Testis (tissue), 3 donors: ENCODE data around the gene FAM234B. TPM values are rescaled to one million over a fixed set of nuclear protein-coding genes. Genes with fewer than 3 reads are reported as not detected.

Source experiments
- DNase-seq: peaks from one replicate; pipeline ENCODE4 v3.0.0-alpha.2; 2019
- H3K27ac ChIP-seq, 2 donors: fragments of 200-600 bp; sonication (generic); one replicate each; pipeline ENCODE4 v1.5.1; 2019
- H3K27me3 ChIP-seq: fragments of 200-600 bp; sonication (generic); one replicate; pipeline ENCODE4 v1.5.1; 2019
- H3K36me3 ChIP-seq: fragments of 200-600 bp; sonication (generic); one replicate; pipeline ENCODE4 v1.5.1; 2017; ENCODE audit warnings: low read depth; ENCODE audit errors: missing control alignments
- H3K4me1 ChIP-seq: fragments of 200-600 bp; sonication (generic); one replicate; pipeline ENCODE4 v1.5.1; 2019
- H3K4me3 ChIP-seq, 2 donors: fragments of 200-600 bp; sonication (generic); one replicate each; pipeline ENCODE4 v1.5.1; 2017 to 2019
- H3K9me3 ChIP-seq: fragments of 200-600 bp; sonication (generic); one replicate; pipeline ENCODE4 v1.5.1; 2017
- CTCF ChIP-seq, 3 experiments: fragments of 450-650 bp in 2 of 3; fragments of 200-600 bp in 1 of 3; sonication (generic) in 1 of 3; IDR thresholded peaks; one replicate each; pipeline ENCODE4 v1.5.1; 2016 to 2019; ENCODE audit warnings: antibody characterized with exemption in 3 of 3, mild to moderate bottlenecking in 2 of 3, moderate library complexity in 1 of 3
- POLR2A ChIP-seq: fragments of 450-650 bp; IDR thresholded peaks from one replicate; pipeline ENCODE4 v1.6.1; 2017; ENCODE audit warnings: antibody characterized with exemption, mild to moderate bottlenecking, moderate library complexity
- WGBS, 2 donors: methylation state at CpG; one replicate each; pipeline ENCODE4 v1.1.5; 2018; 5-methylcytosine and 5-hydroxymethylcytosine counted together
- intact Hi-C: fragments of 100-400 bp; cut with DNase I; formaldehyde crosslinking; loops from one replicate; pipeline ENCODE4 v1.15.1; 2023; ENCODE audit warnings: low total_unique reads
- polyA plus RNA-seq: library from polyadenylated mRNA; stranded (reverse); fragments of 350-450 nt; fragmentation: Illumina TruSeq; extraction: RNeasy Lipid Tissue Mini Kit (QIAGEN cat#74804); gene quantifications from one replicate; pipeline ENCODE4 v1.2.3, GENCODE V29; 2014; ENCODE audit warnings: low read depth, low replicate concordance; ENCODE audit not compliant: insufficient read depth
- total RNA-seq, 2 donors: library from RNA; depleted of rRNA; stranded (reverse); fragments of >200 nt; gene quantifications; one replicate each; pipeline ENCODE4 v1.2.3, GENCODE V29; 2016

FAM234B gene
- total and polyA plus RNA-seq, 3 donors from 2014 or later, result 11.0 to 13.2 (median 13.0) TPM

- TF ChIP-seq POLR2A (no peak), CTCF (IDR thresholded peaks at IDR 0.05) (no peak)
- Histone ChIP-seq H3K27ac (no peak overlapping the region), H3K36me3 (no peaks in the 10 kb centered on the region), H3K4me1 (peaks cover 15% of the 10 kb centered on the region), H3K4me3 (no peak overlapping the region), H3K9me3 (no peaks in the 10 kb centered on the region), H3K27me3 (no peaks in the 10 kb centered on the region)
- intact Hi-C loops, result no loop called here
- DNase-seq, result no peak
- 94 to 97% methylated on average over 1 of the region's 1 CpG for WGBS, 2 donors
Observed at GRCh38 chr12:13105781-13106180, 61.6 kb downstream of the FAM234B start.

- H3K4me3 ChIP-seq, result no peak overlapping the region
- H3K4me1 ChIP-seq, result peaks cover 11% of the 10 kb centered on the region
- no peaks in the 10 kb centered on the region for H3K36me3 ChIP-seq
- WGBS, 2 donors, result 87 to 92% methylated on average over 1 of the region's 1 CpG
- TF ChIP-seq POLR2A, result no peak
- no peak for TF ChIP-seq CTCF (IDR thresholded peaks at IDR 0.05)
- no peaks in the 10 kb centered on the region for H3K27me3 ChIP-seq
- H3K27ac ChIP-seq, result no peak overlapping the region
- intact Hi-C loops, result no loop called here
- DNase-seq, result no peak
- no peaks in the 10 kb centered on the region for H3K9me3 ChIP-seq
Observed at GRCh38 chr12:13106666-13107065, 62.5 kb downstream of the FAM234B start.

GRCh38 chr12:13112968-13113367 lies 68.8 kb downstream of the FAM234B start:
- Histone ChIP-seq H3K27ac (no peak overlapping the region), H3K4me3 (no peak overlapping the region), H3K36me3 (no peaks in the 10 kb centered on the region), H3K9me3 (no peaks in the 10 kb centered on the region), H3K27me3 (no peaks in the 10 kb centered on the region), H3K4me1 (peaks cover 15% of the 10 kb centered on the region)
- no peak for DNase-seq
- 77 to 88% methylated on average over 6 of the region's 6 CpGs for WGBS, 2 donors
- intact Hi-C loops, result no loop called here
- TF ChIP-seq CTCF (IDR thresholded peaks at IDR 0.05), result no peak
- TF ChIP-seq POLR2A, result no peak

- H3K4me1 ChIP-seq, result peaks cover 15% of the 10 kb centered on the region
- no peaks in the 10 kb centered on the region for H3K36me3 ChIP-seq
- H3K27me3 ChIP-seq, result no peaks in the 10 kb centered on the region
- DNase-seq, result no peak
- no peak overlapping the region for H3K4me3 ChIP-seq
- no peak overlapping the region for H3K27ac ChIP-seq
- 67 to 79% methylated on average over 15 of the region's 15 CpGs for WGBS, 2 donors
- H3K9me3 ChIP-seq, result no peaks in the 10 kb centered on the region
- intact Hi-C loops, result no loop called here
- no peak for TF ChIP-seq CTCF (IDR thresholded peaks at IDR 0.05)
- TF ChIP-seq POLR2A, result no peak
Observed at GRCh38 chr12:13114251-13115052, 70.3 kb downstream of the FAM234B start.

- no peaks in the 10 kb centered on the region for H3K9me3 ChIP-seq
- H3K36me3 ChIP-seq, result no peaks in the 10 kb centered on the region
- H3K27me3 ChIP-seq, result no peaks in the 10 kb centered on the region
- intact Hi-C loops, result no loop called here
- TF ChIP-seq POLR2A (no peak), CTCF (IDR thresholded peaks at IDR 0.05) (no peak)
- peak overlapping the region in 1 of 2 donors; percentile 81 for H3K27ac ChIP-seq
- H3K4me3 ChIP-seq, result no peak overlapping the region
- 48 to 50% methylated on average over 7 of the region's 7 CpGs for WGBS, 2 donors
- DNase-seq, result no peak
- peaks cover 15% of the 10 kb centered on the region for H3K4me1 ChIP-seq
Observed at GRCh38 chr12:13116259-13116658, 72.1 kb downstream of the FAM234B start.
